OCI-LY1 (cell line): ENCODE measurements around the gene NHP2.

Experiments used
- EZH2 ChIP-seq: fragments of 200-600 bp; sonication (generic), shearing (Covaris generic); IDR thresholded peaks from 2 replicates; pipeline ENCODE4 v1.8.0; 2017; ENCODE audit warnings: borderline replicate concordance, mixed run types, mild to moderate bottlenecking, antibody characterized with exemption, low read length, moderate library complexity, mixed read lengths
- TF ChIP-seq, protein P1 (sequence below): fragments of 200-600 bp; sonication (generic), shearing (Covaris generic); IDR thresholded peaks from 2 replicates; pipeline ENCODE4 v1.5.1; 2017; ENCODE audit warnings: mild to moderate bottlenecking, antibody characterized with exemption, low read length, moderate library complexity, mixed read lengths

GRCh38 chr5:178125253-178125906, 28.3 kb downstream of the NHP2 start:
- TF ChIP-seq EZH2: no peak
- TF ChIP-seq, protein P1, sequence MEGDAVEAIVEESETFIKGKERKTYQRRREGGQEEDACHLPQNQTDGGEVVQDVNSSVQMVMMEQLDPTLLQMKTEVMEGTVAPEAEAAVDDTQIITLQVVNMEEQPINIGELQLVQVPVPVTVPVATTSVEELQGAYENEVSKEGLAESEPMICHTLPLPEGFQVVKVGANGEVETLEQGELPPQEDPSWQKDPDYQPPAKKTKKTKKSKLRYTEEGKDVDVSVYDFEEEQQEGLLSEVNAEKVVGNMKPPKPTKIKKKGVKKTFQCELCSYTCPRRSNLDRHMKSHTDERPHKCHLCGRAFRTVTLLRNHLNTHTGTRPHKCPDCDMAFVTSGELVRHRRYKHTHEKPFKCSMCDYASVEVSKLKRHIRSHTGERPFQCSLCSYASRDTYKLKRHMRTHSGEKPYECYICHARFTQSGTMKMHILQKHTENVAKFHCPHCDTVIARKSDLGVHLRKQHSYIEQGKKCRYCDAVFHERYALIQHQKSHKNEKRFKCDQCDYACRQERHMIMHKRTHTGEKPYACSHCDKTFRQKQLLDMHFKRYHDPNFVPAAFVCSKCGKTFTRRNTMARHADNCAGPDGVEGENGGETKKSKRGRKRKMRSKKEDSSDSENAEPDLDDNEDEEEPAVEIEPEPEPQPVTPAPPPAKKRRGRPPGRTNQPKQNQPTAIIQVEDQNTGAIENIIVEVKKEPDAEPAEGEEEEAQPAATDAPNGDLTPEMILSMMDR: no peak
